Sigmoid colon (tissue), 7 donors: ENCODE measurements around the gene CAMTA1. TPM values are rescaled to one million over a fixed set of nuclear protein-coding genes. Genes with fewer than 3 reads are reported as not detected.
"Not testable (repeated sequence)": the region's sequence is repeated elsewhere in the genome, so short reads cannot be mapped to it uniquely, and the experiment has no call there.

Source experiments
- DNase-seq: peaks from one replicate; pipeline ENCODE4 v3.0.0-alpha.2; 2019
- H3K27ac ChIP-seq, 4 donors: fragments of 200-600 bp; sonication (generic); one replicate each; pipeline ENCODE4 v1.5.1; 2016 to 2019; ENCODE audit warnings: mild to moderate bottlenecking in 1 of 4
- H3K27me3 ChIP-seq, 3 donors: fragments of 200-600 bp; sonication (generic); one replicate each; pipeline ENCODE4 v1.5.1; 2019; ENCODE audit warnings: mild to moderate bottlenecking in 1 of 3
- H3K36me3 ChIP-seq, 4 donors: fragments of 200-600 bp; sonication (generic); one replicate each; pipeline ENCODE4 v1.5.1; 2016 to 2019
- H3K4me1 ChIP-seq, 4 donors: fragments of 200-600 bp; sonication (generic); one replicate each; pipeline ENCODE4 v1.5.1; 2017 to 2019
- H3K4me3 ChIP-seq, 4 donors: fragments of 200-600 bp; sonication (generic); one replicate each; pipeline ENCODE4 v1.5.1; 2017 to 2019; ENCODE audit warnings: mild to moderate bottlenecking in 2 of 4, moderate library complexity in 1 of 4
- H3K9me3 ChIP-seq, 4 donors: fragments of 200-600 bp in 3 of 4; sonication (generic) in 3 of 4; one replicate each; pipeline versions ENCODE4 v1.5.1 to v1.6.1; 2013 to 2019
- EP300 ChIP-seq, 4 donors: sonication (generic); formaldehyde crosslinking; IDR thresholded peaks; one replicate each; pipeline ENCODE4 v1.6.1; 2017; ENCODE audit warnings: antibody characterized with exemption in 4 of 4
- POLR2A ChIP-seq, 2 donors: fragments of 450-650 bp; IDR thresholded peaks; one replicate each; pipeline ENCODE4 v1.6.1; 2016; ENCODE audit warnings: antibody characterized with exemption in 2 of 2, mild to moderate bottlenecking in 2 of 2, moderate library complexity in 2 of 2
- POLR2AphosphoS5 ChIP-seq, 4 donors: sonication (generic); formaldehyde crosslinking; IDR thresholded peaks; one replicate each; pipeline ENCODE4 v1.6.1; 2017; ENCODE audit warnings: antibody characterized with exemption in 4 of 4
- WGBS, 2 donors: extraction: QIAGEN DNeasy Blood & Tissue Kit; methylation state at CpG; one replicate each; pipeline ENCODE4 v1.1.7; 2013; 5-methylcytosine and 5-hydroxymethylcytosine counted together
- intact Hi-C: fragments of 100-400 bp; cut with DNase I; formaldehyde crosslinking; loops from one replicate; pipeline ENCODE4 v1.15.1; 2023
- polyA plus RNA-seq, 3 donors: library from polyadenylated mRNA; stranded (reverse); fragments of 200-250 nt; gene quantifications; one replicate each; pipeline ENCODE4 v1.2.3, GENCODE V29; 2013
- total RNA-seq, 4 donors: library from RNA; depleted of rRNA; stranded (reverse); fragments of >200 nt; gene quantifications; one replicate each; pipeline ENCODE4 v1.1.0, GENCODE V29; 2016
- TF ChIP-seq, protein P1 (sequence below), 4 experiments: fragments of 450-650 bp in 3 of 4; fragments of 200-600 bp in 1 of 4; IDR thresholded peaks; one replicate each; pipeline ENCODE4 v1.5.1; 2016 to 2019; ENCODE audit warnings: antibody characterized with exemption in 4 of 4, mild to moderate bottlenecking in 3 of 4, moderate library complexity in 2 of 4
- donor health status: healthy with polysubstance abuse.
- donor health status: Bipolar disorder and iron deficiency.
- donor health status: healthy.

Gene CAMTA1
- total and polyA plus RNA-seq, 7 donors: 97.9 to 196 (median 177) TPM

- TF ChIP-seq, protein P1, sequence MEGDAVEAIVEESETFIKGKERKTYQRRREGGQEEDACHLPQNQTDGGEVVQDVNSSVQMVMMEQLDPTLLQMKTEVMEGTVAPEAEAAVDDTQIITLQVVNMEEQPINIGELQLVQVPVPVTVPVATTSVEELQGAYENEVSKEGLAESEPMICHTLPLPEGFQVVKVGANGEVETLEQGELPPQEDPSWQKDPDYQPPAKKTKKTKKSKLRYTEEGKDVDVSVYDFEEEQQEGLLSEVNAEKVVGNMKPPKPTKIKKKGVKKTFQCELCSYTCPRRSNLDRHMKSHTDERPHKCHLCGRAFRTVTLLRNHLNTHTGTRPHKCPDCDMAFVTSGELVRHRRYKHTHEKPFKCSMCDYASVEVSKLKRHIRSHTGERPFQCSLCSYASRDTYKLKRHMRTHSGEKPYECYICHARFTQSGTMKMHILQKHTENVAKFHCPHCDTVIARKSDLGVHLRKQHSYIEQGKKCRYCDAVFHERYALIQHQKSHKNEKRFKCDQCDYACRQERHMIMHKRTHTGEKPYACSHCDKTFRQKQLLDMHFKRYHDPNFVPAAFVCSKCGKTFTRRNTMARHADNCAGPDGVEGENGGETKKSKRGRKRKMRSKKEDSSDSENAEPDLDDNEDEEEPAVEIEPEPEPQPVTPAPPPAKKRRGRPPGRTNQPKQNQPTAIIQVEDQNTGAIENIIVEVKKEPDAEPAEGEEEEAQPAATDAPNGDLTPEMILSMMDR (IDR thresholded peaks at IDR 0.05): no peak
- no peak for TF ChIP-seq EP300 (IDR thresholded peaks at IDR 0.05)
- no peak for TF ChIP-seq POLR2A (IDR thresholded peaks at IDR 0.05)
- no peak for TF ChIP-seq POLR2AphosphoS5 (IDR thresholded peaks at IDR 0.05)
- peaks cover 0 to 29% (median 17%) of the 10 kb centered on the region in 4 donors for H3K4me1 ChIP-seq
- H3K9me3 ChIP-seq: no peaks in the 10 kb centered on the region
- H3K27ac ChIP-seq: peak overlapping the region in 3 of 4 donors; percentile 73 to 82 (median 76)
- no peaks in the 10 kb centered on the region for H3K27me3 ChIP-seq
- 75 to 89% methylated on average over 3 of the region's 3 CpGs for WGBS, 2 donors
- no peaks in the 10 kb centered on the region for H3K36me3 ChIP-seq
- DNase-seq: peak; percentile 36
- intact Hi-C loops: loop anchor here (5.0 kb wide), 1 partner anchor 92 kb away; no protein-coding TSS in a partner anchor
- no peak overlapping the region for H3K4me3 ChIP-seq
Observed at GRCh38 chr1:7380712-7381111, 595.5 kb downstream of the CAMTA1 start.

GRCh38 chr1:7381729-7382128, 596.5 kb downstream of the CAMTA1 start:
- H3K4me3 ChIP-seq, H3K27me3 ChIP-seq, H3K9me3 ChIP-seq, H3K27ac ChIP-seq, DNase-seq, H3K36me3 ChIP-seq: not testable (repeated sequence)
- peaks cover 0 to 29% (median 17%) of the 10 kb centered on the region in 4 donors for H3K4me1 ChIP-seq
- 58 to 60% methylated on average over 3 of the region's 3 CpGs for WGBS, 2 donors
- intact Hi-C loops: loop anchor here (5.0 kb wide), 1 partner anchor 91 kb away; no protein-coding TSS in a partner anchor

- DNase-seq: no peak
- TF ChIP-seq POLR2A (IDR thresholded peaks at IDR 0.05) (no peak), EP300 (IDR thresholded peaks at IDR 0.05) (no peak), POLR2AphosphoS5 (IDR thresholded peaks at IDR 0.05) (no peak)
- TF ChIP-seq, protein P1 (IDR thresholded peaks at IDR 0.05): no peak
- Histone ChIP-seq H3K4me1 (peaks cover 0 to 34% (median 19%) of the 10 kb centered on the region in 4 donors), H3K36me3 (no peaks in the 10 kb centered on the region), H3K9me3 (no peaks in the 10 kb centered on the region), H3K27ac (no peak overlapping the region), H3K27me3 (no peaks in the 10 kb centered on the region), H3K4me3 (no peak overlapping the region)
- WGBS, 2 donors: 79 to 84% methylated on average over 6 of the region's 6 CpGs
- intact Hi-C loops: loop anchor here (5.0 kb wide), 1 partner anchor 89 kb away; no protein-coding TSS in a partner anchor
Observed at GRCh38 chr1:7382971-7383370, 597.7 kb downstream of the CAMTA1 start.

- H3K27me3 ChIP-seq: no peaks in the 10 kb centered on the region
- TF ChIP-seq POLR2A (IDR thresholded peaks at IDR 0.05) (no peak), POLR2AphosphoS5 (IDR thresholded peaks at IDR 0.05) (no peak), EP300 (IDR thresholded peaks at IDR 0.05) (no peak)
- TF ChIP-seq, protein P1 (IDR thresholded peaks at IDR 0.05): no peak
- WGBS, 2 donors: 83 to 91% methylated on average over 13 of the region's 13 CpGs
- no peak overlapping the region for H3K4me3 ChIP-seq
- no peak overlapping the region for H3K27ac ChIP-seq
- DNase-seq: peak; percentile 33
- H3K9me3 ChIP-seq: no peaks in the 10 kb centered on the region
- no peaks in the 10 kb centered on the region for H3K36me3 ChIP-seq
- intact Hi-C loops: loop anchor here (5.0 kb wide), 1 partner anchor 88 kb away; no protein-coding TSS in a partner anchor
- H3K4me1 ChIP-seq: peaks cover 0 to 33% (median 26%) of the 10 kb centered on the region in 4 donors
Observed at GRCh38 chr1:7383671-7384520, 598.6 kb downstream of the CAMTA1 start.

GRCh38 chr1:7384679-7385078, 599.4 kb downstream of the CAMTA1 start:
- 76 to 78% methylated on average over 7 of the region's 7 CpGs for whole genome bisulfite sequencing, 2 donors
- peak; percentile 55 for DNase-seq

More at GRCh38 chr1:7384679-7385078, 599.4 kb downstream of the CAMTA1 start:
- H3K4me3 ChIP-seq: no peak overlapping the region
- H3K4me1 ChIP-seq: peaks cover 0 to 35% (median 30%) of the 10 kb centered on the region in 4 donors
- intact Hi-C loops: loop anchor here (5.0 kb wide), 1 partner anchor 88 kb away; no protein-coding TSS in a partner anchor
- H3K36me3 ChIP-seq: no peaks in the 10 kb centered on the region
- TF ChIP-seq POLR2AphosphoS5 (IDR thresholded peaks at IDR 0.05): no peak
- TF ChIP-seq, protein P1 (IDR thresholded peaks at IDR 0.05): no peak
- TF ChIP-seq POLR2A (IDR thresholded peaks at IDR 0.05): no peak
- TF ChIP-seq EP300 (IDR thresholded peaks at IDR 0.05): no peak
- H3K27me3 ChIP-seq: no peaks in the 10 kb centered on the region
- H3K9me3 ChIP-seq: no peaks in the 10 kb centered on the region
- H3K27ac ChIP-seq: no peak overlapping the region
